Colonic mucosa (tissue), 4 donors: ENCODE measurements around the gene WFDC12. TPM values are rescaled to one million over a fixed set of nuclear protein-coding genes. Genes with fewer than 3 reads are reported as not detected.

Source experiments
- DNase-seq: peaks from one replicate; pipeline ENCODE4 v3.0.0-alpha.2; 2020
- H3K27ac ChIP-seq: fragments of 200-600 bp; one replicate; pipeline ENCODE4 v1.8.0; 2021
- H3K27me3 ChIP-seq: fragments of 200-600 bp; one replicate; pipeline ENCODE4 v1.8.0; 2021
- H3K36me3 ChIP-seq: fragments of 200-600 bp; one replicate; pipeline ENCODE4 v1.8.0; 2021
- H3K4me1 ChIP-seq: fragments of 200-600 bp; one replicate; pipeline ENCODE4 v1.8.0; 2021; ENCODE audit warnings: mild to moderate bottlenecking
- H3K4me3 ChIP-seq: fragments of 200-600 bp; one replicate; pipeline ENCODE4 v1.8.0; 2021
- H3K9ac ChIP-seq, 2 donors: one replicate each; pipeline ENCODE4 v1.7.0; 2013; ENCODE audit warnings: control low read depth in 2 of 2, low read depth in 2 of 2, low read length in 2 of 2
- H3K9me3 ChIP-seq: fragments of 200-600 bp; one replicate; pipeline ENCODE4 v1.8.0; 2021
- intact Hi-C: fragments of 100-400 bp; cut with DNase I; formaldehyde crosslinking; loops from one replicate; pipeline ENCODE4 v1.14.1; 2022
- total RNA-seq, 2 donors: library from RNA; stranded (reverse); fragmentation: NEBNext Ultra II Directional in 1 of 2; extraction: Animal tissue kit (Norgen Biotek cat#: 25700) in 1 of 2; gene quantifications; one replicate each; pipeline ENCODE4 v1.2.1, GENCODE V29; 2021
- TF ChIP-seq, protein P1 (sequence below): fragments of 200-600 bp; IDR thresholded peaks from one replicate; pipeline ENCODE4 v1.8.0; 2022; ENCODE audit warnings: antibody characterized with exemption, mild to moderate bottlenecking
- donor health status: healthy.
- donor health status: DM: no; HTN: no; CAD: no.
- donor health status: DM: no; HTN: no; CAD: no.

The WFDC12 gene
- total RNA-seq, 2 donors from 2014 or later, result not detected

DNA sequence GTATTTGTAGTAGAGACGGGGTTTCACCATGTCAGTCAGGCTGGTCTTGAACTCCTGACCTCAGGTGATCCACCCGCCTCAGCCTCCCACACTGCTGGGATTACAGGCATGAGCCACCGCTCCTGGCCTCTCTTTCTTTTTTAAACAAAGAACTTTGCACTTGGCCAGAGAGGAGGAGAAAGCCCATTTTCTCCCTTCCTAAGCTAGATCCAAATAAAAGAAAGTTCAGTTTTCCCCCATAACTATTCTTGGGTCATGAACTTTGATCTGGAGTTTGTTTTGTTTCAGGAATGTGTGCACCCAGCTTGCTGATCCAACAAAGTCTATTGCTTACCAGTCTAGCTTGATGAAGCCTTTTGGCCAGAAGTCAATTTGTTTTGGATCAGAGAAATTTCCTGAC, 46.7 kb downstream of the WFDC12 start:
- Histone ChIP-seq H3K27ac (no peak overlapping the region), H3K9me3 (no peaks in the 10 kb centered on the region), H3K9ac (no peak overlapping the region), H3K4me1 (no peaks in the 10 kb centered on the region), H3K4me3 (no peak overlapping the region), H3K27me3 (no peaks in the 10 kb centered on the region), H3K36me3 (no peaks in the 10 kb centered on the region)
- TF ChIP-seq, protein P1, sequence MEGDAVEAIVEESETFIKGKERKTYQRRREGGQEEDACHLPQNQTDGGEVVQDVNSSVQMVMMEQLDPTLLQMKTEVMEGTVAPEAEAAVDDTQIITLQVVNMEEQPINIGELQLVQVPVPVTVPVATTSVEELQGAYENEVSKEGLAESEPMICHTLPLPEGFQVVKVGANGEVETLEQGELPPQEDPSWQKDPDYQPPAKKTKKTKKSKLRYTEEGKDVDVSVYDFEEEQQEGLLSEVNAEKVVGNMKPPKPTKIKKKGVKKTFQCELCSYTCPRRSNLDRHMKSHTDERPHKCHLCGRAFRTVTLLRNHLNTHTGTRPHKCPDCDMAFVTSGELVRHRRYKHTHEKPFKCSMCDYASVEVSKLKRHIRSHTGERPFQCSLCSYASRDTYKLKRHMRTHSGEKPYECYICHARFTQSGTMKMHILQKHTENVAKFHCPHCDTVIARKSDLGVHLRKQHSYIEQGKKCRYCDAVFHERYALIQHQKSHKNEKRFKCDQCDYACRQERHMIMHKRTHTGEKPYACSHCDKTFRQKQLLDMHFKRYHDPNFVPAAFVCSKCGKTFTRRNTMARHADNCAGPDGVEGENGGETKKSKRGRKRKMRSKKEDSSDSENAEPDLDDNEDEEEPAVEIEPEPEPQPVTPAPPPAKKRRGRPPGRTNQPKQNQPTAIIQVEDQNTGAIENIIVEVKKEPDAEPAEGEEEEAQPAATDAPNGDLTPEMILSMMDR, result no peak
- DNase-seq, result no peak
- intact Hi-C loops, result no loop called here

Other genes starting within 250 kb of the WFDC12 start
- gene YWHAB, start 238.8 kb downstream of the WFDC12 start, total RNA-seq, result 100 to 1,000 TPM; 256 to 282 TPM
- gene PABPC1L, start 214.4 kb downstream of the WFDC12 start, total RNA-seq, result 10 to 100 TPM; 11.5 to 36.3 TPM
- gene TOMM34, start 164.1 kb downstream of the WFDC12 start, total RNA-seq, result 10 to 100 TPM; 16.5 to 29.9 TPM
- gene STK4, start 158.0 kb downstream of the WFDC12 start, total RNA-seq, result 10 to 100 TPM; 28.9 to 29.9 TPM
- gene KCNS1, start 23.3 kb downstream of the WFDC12 start, total RNA-seq, result under 1 TPM in 1 of 2 donors, not detected in 1; 0.17 TPM
- gene WFDC5, start 9.3 kb downstream of the WFDC12 start, total RNA-seq, result not detected
- 100 to 1,000 TPM in 1 of 2 donors, 10 to 100 TPM in 1; 93.4 to 262 TPM for gene PI3, start 50.4 kb upstream of the WFDC12 start, total RNA-seq
- gene SEMG1, start 82.6 kb upstream of the WFDC12 start, total RNA-seq, result 1 to 10 TPM in 1 of 2 donors, under 1 TPM in 1; 0.42 to 1.0 TPM
- gene SEMG2, start 96.9 kb upstream of the WFDC12 start, total RNA-seq, result not detected
- gene SLPI, start 130.1 kb upstream of the WFDC12 start, total RNA-seq, result 100 to 1,000 TPM; 109 to 113 TPM
- gene RBPJL, start 182.4 kb upstream of the WFDC12 start, total RNA-seq, result under 1 TPM in 1 of 2 donors, not detected in 1; 0.74 TPM
- gene MATN4, start 183.8 kb upstream of the WFDC12 start, total RNA-seq, result under 1 TPM in 1 of 2 donors, not detected in 1; 0.47 TPM
- gene SDC4, start 224.0 kb upstream of the WFDC12 start, total RNA-seq, result 100 to 1,000 TPM in 1 of 2 donors, 10 to 100 TPM in 1; 70.9 to 146 TPM
- gene SYS1, start 238.7 kb upstream of the WFDC12 start, total RNA-seq, result 10 to 100 TPM; 24.4 to 27.7 TPM